Liver (tissue), 3 donors: ENCODE data around the gene MOV10L1.

ENCODE experiments used
- CTCF ChIP-seq: fragments of 150-350 bp; IDR thresholded peaks from 2 replicates; pipeline ENCODE4 v1.5.1; 2017; ENCODE audit warnings: improper control_type of control experiment, low read depth, low read length; ENCODE audit not compliant: missing input control
- EGR1 ChIP-seq, 2 donors: IDR thresholded peaks; 2 replicates each; pipeline ENCODE4 v1.6.1; 2016 to 2018; ENCODE audit warnings: antibody characterized with exemption in 2 of 2, low read depth in 2 of 2
- FOXA1 ChIP-seq: IDR thresholded peaks from 2 replicates; pipeline ENCODE4 v1.6.1; 2016; ENCODE audit warnings: antibody characterized with exemption
- FOXA2 ChIP-seq: IDR thresholded peaks from 2 replicates; pipeline ENCODE4 v1.6.1; 2016; ENCODE audit warnings: antibody characterized with exemption
- JUND ChIP-seq, 2 donors: IDR thresholded peaks; 2 replicates each; pipeline ENCODE4 v1.6.1; 2016; ENCODE audit warnings: antibody characterized with exemption in 2 of 2
- MAX ChIP-seq: IDR thresholded peaks from 2 replicates; pipeline ENCODE4 v1.6.1; 2016; ENCODE audit warnings: antibody characterized with exemption
- RAD21 ChIP-seq, 2 donors: IDR thresholded peaks; 2 replicates each; pipeline ENCODE4 v1.6.1; 2016; ENCODE audit warnings: antibody characterized with exemption in 2 of 2, mild to moderate bottlenecking in 2 of 2
- SP1 ChIP-seq: IDR thresholded peaks from 2 replicates; pipeline ENCODE4 v1.6.1; 2018; ENCODE audit warnings: antibody characterized with exemption, mild to moderate bottlenecking
- TAF1 ChIP-seq: conservative IDR thresholded peaks from 2 replicates; pipeline ENCODE4 v1.6.1; 2016; ENCODE audit warnings: antibody characterized with exemption, mild to moderate bottlenecking
- YY1 ChIP-seq: IDR thresholded peaks from 2 replicates; pipeline ENCODE4 v1.6.1; 2016; ENCODE audit warnings: antibody characterized with exemption, mild to moderate bottlenecking
- TF ChIP-seq, protein P1 (sequence below): IDR thresholded peaks from 2 replicates; pipeline ENCODE4 v1.6.1; 2016; ENCODE audit warnings: antibody characterized with exemption
- TF ChIP-seq, protein P2 (sequence below): IDR thresholded peaks from 2 replicates; pipeline ENCODE4 v1.6.1; 2016; ENCODE audit warnings: antibody characterized with exemption
- TF ChIP-seq, protein P3 (sequence below): IDR thresholded peaks from 2 replicates; pipeline ENCODE4 v1.6.1; 2016; ENCODE audit warnings: antibody characterized with exemption, mild to moderate bottlenecking
- donor health status: healthy.
- donor health status: healthy.

GRCh38 chr22:50061141-50061823, 28.5 kb upstream of the MOV10L1 start:
- TF ChIP-seq RAD21 (IDR thresholded peaks at IDR 0.05) (no peak), TAF1 (no peak), JUND (IDR thresholded peaks at IDR 0.05) (no peak), EGR1 (IDR thresholded peaks at IDR 0.05; ENCODE audit: low read depth in 2 of 2) (no peak), CTCF (no peak), MAX (no peak), SP1 (no peak), YY1 (no peak), FOXA2 (no peak), FOXA1 (no peak)
- TF ChIP-seq, protein P1, sequence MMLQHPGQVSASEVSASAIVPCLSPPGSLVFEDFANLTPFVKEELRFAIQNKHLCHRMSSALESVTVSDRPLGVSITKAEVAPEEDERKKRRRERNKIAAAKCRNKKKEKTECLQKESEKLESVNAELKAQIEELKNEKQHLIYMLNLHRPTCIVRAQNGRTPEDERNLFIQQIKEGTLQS = no peak
- TF ChIP-seq, protein P2, sequence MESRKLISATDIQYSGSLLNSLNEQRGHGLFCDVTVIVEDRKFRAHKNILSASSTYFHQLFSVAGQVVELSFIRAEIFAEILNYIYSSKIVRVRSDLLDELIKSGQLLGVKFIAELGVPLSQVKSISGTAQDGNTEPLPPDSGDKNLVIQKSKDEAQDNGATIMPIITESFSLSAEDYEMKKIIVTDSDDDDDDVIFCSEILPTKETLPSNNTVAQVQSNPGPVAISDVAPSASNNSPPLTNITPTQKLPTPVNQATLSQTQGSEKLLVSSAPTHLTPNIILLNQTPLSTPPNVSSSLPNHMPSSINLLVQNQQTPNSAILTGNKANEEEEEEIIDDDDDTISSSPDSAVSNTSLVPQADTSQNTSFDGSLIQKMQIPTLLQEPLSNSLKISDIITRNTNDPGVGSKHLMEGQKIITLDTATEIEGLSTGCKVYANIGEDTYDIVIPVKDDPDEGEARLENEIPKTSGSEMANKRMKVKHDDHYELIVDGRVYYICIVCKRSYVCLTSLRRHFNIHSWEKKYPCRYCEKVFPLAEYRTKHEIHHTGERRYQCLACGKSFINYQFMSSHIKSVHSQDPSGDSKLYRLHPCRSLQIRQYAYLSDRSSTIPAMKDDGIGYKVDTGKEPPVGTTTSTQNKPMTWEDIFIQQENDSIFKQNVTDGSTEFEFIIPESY = no peak
- TF ChIP-seq, protein P3, sequence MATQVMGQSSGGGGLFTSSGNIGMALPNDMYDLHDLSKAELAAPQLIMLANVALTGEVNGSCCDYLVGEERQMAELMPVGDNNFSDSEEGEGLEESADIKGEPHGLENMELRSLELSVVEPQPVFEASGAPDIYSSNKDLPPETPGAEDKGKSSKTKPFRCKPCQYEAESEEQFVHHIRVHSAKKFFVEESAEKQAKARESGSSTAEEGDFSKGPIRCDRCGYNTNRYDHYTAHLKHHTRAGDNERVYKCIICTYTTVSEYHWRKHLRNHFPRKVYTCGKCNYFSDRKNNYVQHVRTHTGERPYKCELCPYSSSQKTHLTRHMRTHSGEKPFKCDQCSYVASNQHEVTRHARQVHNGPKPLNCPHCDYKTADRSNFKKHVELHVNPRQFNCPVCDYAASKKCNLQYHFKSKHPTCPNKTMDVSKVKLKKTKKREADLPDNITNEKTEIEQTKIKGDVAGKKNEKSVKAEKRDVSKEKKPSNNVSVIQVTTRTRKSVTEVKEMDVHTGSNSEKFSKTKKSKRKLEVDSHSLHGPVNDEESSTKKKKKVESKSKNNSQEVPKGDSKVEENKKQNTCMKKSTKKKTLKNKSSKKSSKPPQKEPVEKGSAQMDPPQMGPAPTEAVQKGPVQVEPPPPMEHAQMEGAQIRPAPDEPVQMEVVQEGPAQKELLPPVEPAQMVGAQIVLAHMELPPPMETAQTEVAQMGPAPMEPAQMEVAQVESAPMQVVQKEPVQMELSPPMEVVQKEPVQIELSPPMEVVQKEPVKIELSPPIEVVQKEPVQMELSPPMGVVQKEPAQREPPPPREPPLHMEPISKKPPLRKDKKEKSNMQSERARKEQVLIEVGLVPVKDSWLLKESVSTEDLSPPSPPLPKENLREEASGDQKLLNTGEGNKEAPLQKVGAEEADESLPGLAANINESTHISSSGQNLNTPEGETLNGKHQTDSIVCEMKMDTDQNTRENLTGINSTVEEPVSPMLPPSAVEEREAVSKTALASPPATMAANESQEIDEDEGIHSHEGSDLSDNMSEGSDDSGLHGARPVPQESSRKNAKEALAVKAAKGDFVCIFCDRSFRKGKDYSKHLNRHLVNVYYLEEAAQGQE = no peak
